GM20000 (cell line): Measurements from ENCODE around the gene GMPR.
"Not testable (repeated sequence)": the region's sequence is repeated elsewhere in the genome, so short reads cannot be mapped to it uniquely, and the experiment has no call there.

ENCODE experiments used
- DNase-seq: peaks from one replicate; pipeline ENCODE4 v3.0.0; 2012; ENCODE audit warnings: low spot score
- CTCF ChIP-seq: IDR thresholded peaks from 2 replicates; pipeline ENCODE4 v1.5.1; 2012; ENCODE audit warnings: mild to moderate bottlenecking, control low read depth; ENCODE audit errors: extremely low read depth, missing control alignments

The GMPR gene

GRCh38 chr6:16212276-16212675 lies 26.1 kb upstream of the GMPR start:
- no peak for DNase-seq
- TF ChIP-seq CTCF: no peak

GRCh38 chr6:16216501-16217155 lies 21.8 kb upstream of the GMPR start:
- no peak for DNase-seq
- TF ChIP-seq CTCF: no peak

- no peak for DNase-seq
- TF ChIP-seq CTCF: no peak
These were observed 21.1 kb upstream of the GMPR start for GRCh38 chr6:16217156-16217721.

- TF ChIP-seq CTCF: no peak
These were observed 15.6 kb upstream of the GMPR start for GRCh38 chr6:16222826-16223225.

GRCh38 chr6:16223362-16223761 lies 15.0 kb upstream of the GMPR start:
- no peak for DNase-seq
- TF ChIP-seq CTCF: no peak

More at GRCh38 chr6:16222826-16223225, 15.6 kb upstream of the GMPR start:
- no peak for DNase-seq

- DNase-seq: no peak
- TF ChIP-seq CTCF: no peak
These were observed 14.0 kb upstream of the GMPR start for GRCh38 chr6:16224409-16224808.

GRCh38 chr6:16225062-16225731 lies 13.2 kb upstream of the GMPR start:
- DNase-seq: not testable (repeated sequence)

GRCh38 chr6:16226117-16227047 lies 12.0 kb upstream of the GMPR start:
- DNase-seq: not testable (repeated sequence)
